ENCODE data around the gene BAZ2B.

DNA sequence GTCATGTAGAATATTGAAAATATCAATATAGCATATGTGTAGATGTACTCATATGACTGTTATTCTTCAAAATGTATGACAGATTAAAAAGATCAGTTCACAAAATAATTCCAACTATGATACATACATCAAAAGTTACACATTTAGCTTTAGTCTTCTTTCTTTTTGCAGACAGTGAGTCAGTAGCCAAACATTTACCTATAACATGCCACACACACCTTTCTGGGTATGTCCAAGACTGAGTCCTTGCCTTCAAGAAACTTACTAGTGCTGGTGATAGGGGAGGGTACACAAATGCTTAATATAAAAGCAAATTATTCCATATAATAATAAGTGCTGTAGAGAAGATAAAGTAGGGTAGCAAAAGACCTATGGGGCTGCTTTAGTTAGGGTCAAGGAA lies 176.9 kb downstream of the BAZ2B start:
- TF ChIP-seq, protein P1, sequence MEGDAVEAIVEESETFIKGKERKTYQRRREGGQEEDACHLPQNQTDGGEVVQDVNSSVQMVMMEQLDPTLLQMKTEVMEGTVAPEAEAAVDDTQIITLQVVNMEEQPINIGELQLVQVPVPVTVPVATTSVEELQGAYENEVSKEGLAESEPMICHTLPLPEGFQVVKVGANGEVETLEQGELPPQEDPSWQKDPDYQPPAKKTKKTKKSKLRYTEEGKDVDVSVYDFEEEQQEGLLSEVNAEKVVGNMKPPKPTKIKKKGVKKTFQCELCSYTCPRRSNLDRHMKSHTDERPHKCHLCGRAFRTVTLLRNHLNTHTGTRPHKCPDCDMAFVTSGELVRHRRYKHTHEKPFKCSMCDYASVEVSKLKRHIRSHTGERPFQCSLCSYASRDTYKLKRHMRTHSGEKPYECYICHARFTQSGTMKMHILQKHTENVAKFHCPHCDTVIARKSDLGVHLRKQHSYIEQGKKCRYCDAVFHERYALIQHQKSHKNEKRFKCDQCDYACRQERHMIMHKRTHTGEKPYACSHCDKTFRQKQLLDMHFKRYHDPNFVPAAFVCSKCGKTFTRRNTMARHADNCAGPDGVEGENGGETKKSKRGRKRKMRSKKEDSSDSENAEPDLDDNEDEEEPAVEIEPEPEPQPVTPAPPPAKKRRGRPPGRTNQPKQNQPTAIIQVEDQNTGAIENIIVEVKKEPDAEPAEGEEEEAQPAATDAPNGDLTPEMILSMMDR (IDR thresholded peaks at IDR 0.05), result no peak
- no peak for TF ChIP-seq POLR2A (IDR thresholded peaks at IDR 0.05)

Measured in right lobe of liver (tissue), 4 donors.